H1 (cell line): ENCODE measurements around the gene GCSH.

ENCODE experiments used
- CBX5 ChIP-seq: fragments of 300-800, 300-1000 bp; sonication (generic); IDR thresholded peaks from 2 replicates; pipeline ENCODE4 v1.7.1; 2016; ENCODE audit warnings: antibody characterized with exemption, low read length, low read depth
- FOSL1 ChIP-seq: IDR thresholded peaks from 2 replicates; pipeline ENCODE4 v1.6.1; 2011; ENCODE audit warnings: mild to moderate bottlenecking, low read depth, low read length, moderate library complexity; ENCODE audit not compliant: insufficient read depth
- JUND ChIP-seq: IDR thresholded peaks from 2 replicates; pipeline ENCODE4 v1.6.1; 2011; ENCODE audit warnings: mild to moderate bottlenecking, improper control_type of control experiment, low read length
- POLR2AphosphoS5 ChIP-seq: IDR thresholded peaks from 2 replicates; pipeline ENCODE4 v1.6.1; 2011; ENCODE audit warnings: low read depth, low read length
- SIX5 ChIP-seq: IDR thresholded peaks from 2 replicates; pipeline ENCODE4 v1.6.1; 2011; ENCODE audit warnings: mild to moderate bottlenecking, low read depth, low read length
- SP4 ChIP-seq: IDR thresholded peaks from 2 replicates; pipeline ENCODE4 v1.6.1; 2012; ENCODE audit warnings: low read length, inconsistent platforms
- TAF1 ChIP-seq: IDR thresholded peaks from 2 replicates; pipeline ENCODE4 v1.6.1; 2011; ENCODE audit warnings: mild to moderate bottlenecking, low read depth, low read length
- YY1 ChIP-seq: IDR thresholded peaks from 2 replicates; pipeline ENCODE4 v1.6.1; 2011; ENCODE audit warnings: low read depth, mild to moderate bottlenecking, low read length
- TF ChIP-seq, protein P1 (sequence below): IDR thresholded peaks from 2 replicates; pipeline ENCODE4 v1.6.1; 2012; ENCODE audit warnings: inconsistent platforms
- TF ChIP-seq, protein P2 (sequence below), 3 experiments: IDR thresholded peaks; 1 replicate in 2 of 3; 2 replicates in 1 of 3; pipeline versions ENCODE4 v1.5.1 to v1.6.1; 2011; ENCODE audit warnings: low read length in 3 of 3, mild to moderate bottlenecking in 3 of 3, inconsistent platforms in 2 of 3, low read depth in 1 of 3, moderate library complexity in 1 of 3; ENCODE audit not compliant: insufficient read depth in 1 of 3; ENCODE audit errors: control extremely low read depth in 1 of 3

DNA sequence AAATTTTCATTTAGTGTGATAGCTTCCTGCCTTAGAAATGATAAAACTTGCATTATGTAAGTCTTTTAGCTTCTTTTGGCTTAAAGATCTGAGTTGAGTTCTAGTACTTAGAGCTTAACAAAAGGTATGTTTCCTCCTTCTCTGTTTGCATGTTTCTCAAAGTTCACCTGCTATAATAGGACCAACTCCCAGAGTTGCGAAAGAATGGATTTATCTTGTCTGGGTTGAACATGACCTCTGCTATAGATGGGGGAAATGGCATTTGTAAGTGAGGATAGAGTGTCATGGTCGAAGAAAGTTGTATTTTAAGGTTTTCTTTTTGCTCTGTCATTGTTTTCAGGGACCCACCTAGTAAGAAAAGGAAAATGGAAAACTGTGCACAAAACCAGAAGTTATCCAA is 53.4 kb downstream of the GCSH start:
- TF ChIP-seq, protein P1, sequence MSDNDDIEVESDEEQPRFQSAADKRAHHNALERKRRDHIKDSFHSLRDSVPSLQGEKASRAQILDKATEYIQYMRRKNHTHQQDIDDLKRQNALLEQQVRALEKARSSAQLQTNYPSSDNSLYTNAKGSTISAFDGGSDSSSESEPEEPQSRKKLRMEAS = no peak
- TF ChIP-seq POLR2AphosphoS5 (no peak), SP4 (no peak), JUND (no peak), YY1 (no peak), SIX5 (no peak), CBX5 (no peak), FOSL1 (no peak), TAF1 (no peak)
- TF ChIP-seq, protein P2, sequence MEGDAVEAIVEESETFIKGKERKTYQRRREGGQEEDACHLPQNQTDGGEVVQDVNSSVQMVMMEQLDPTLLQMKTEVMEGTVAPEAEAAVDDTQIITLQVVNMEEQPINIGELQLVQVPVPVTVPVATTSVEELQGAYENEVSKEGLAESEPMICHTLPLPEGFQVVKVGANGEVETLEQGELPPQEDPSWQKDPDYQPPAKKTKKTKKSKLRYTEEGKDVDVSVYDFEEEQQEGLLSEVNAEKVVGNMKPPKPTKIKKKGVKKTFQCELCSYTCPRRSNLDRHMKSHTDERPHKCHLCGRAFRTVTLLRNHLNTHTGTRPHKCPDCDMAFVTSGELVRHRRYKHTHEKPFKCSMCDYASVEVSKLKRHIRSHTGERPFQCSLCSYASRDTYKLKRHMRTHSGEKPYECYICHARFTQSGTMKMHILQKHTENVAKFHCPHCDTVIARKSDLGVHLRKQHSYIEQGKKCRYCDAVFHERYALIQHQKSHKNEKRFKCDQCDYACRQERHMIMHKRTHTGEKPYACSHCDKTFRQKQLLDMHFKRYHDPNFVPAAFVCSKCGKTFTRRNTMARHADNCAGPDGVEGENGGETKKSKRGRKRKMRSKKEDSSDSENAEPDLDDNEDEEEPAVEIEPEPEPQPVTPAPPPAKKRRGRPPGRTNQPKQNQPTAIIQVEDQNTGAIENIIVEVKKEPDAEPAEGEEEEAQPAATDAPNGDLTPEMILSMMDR (IDR thresholded peaks at IDR 0.05; ENCODE audit: control extremely low read depth in 1 of 3, insufficient read depth in 1 of 3, low read depth in 1 of 3, low read length in 3 of 3) = no peak
